IPS DF 19.7 (cell line): Measurements from ENCODE around the gene MTF1.
"Not testable (repeated sequence)": the region's sequence is repeated elsewhere in the genome, so short reads cannot be mapped to it uniquely, and the experiment has no call there.

Experiments
- DNase-seq: peaks from one replicate; pipeline ENCODE4 v3.0.0-alpha.2; 2013; ENCODE audit warnings: low read depth, low spot score

Gene MTF1

DNA sequence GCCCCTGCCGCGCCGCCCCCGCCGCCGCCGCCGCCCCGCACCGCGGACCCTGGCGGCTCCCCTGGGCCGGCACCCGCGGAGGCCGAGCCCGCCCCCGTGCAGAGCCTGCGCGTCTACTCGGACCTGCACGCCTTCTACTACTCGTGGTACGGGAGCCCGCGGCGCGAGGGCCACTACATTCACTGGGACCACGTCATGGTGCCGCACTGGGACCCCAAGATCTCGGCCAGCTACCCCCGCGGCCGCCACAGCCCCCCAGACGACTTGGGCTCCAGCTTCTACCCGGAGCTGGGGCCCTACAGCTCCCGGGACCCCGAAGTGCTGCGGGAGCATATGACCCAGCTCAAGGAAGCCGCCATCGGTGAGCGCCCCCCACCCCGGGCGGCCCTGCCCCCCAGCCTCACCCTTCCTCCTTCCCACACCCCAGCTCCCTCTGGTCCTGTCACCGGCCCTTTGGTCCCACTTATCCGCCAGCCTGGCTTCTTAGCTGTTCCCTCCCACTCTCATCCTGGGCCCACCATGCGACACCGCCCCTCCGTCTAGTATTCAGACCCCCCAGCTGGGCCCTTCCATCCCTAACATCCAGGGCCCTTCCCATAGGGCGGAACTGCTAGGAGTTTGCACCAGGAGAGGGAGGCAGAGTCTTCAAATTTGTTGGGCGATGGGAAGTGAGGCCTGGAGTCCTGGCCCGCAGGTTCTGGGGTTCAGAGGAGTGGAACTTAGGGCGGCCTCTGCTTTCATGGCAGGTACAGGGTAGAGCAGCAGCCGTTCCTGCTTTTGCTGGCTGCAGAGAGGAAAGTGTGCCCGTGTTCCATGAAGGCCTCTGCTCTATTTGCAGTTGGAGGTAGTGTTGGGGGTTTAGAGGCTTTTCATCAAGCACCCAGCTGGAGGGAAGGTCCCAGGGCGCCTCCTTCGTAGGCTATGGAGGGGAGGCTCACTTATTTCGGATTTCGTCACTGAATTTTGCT lies 64.7 kb downstream of the MTF1 start:
- no peak for DNase-seq

GRCh38 chr1:37793773-37794371 lies 65.5 kb downstream of the MTF1 start, which contains the start of gene MANEAL:
MANEAL (plus strand) TSS chr1:37793847; CDS start chr1:37794183, 336 bp downstream.
- no peak for DNase-seq

GRCh38 chr1:37792943-37793686 lies 66.3 kb downstream of the MTF1 start:
- no peak for DNase-seq

DNA sequence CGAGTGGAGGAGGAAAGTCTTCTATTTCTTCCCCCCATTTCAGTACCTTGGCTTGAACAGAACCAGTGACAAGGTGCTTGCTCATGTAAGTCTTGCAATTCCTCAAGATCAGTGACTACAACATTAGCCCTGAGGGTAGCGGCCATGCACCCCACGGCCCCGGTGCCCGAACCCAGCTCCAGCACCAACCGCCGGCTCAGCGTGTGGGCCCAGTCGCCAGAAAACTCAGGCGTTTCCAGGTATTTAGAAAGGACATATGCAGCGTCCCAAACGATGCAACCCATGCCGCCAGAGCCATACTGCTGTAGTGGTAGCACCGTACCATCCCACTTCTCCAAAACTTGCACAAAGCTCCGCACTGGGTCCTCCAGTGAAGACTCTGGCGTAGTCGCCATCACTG lies 76.9 kb downstream of the MTF1 start:
- DNase-seq, result no peak

DNA sequence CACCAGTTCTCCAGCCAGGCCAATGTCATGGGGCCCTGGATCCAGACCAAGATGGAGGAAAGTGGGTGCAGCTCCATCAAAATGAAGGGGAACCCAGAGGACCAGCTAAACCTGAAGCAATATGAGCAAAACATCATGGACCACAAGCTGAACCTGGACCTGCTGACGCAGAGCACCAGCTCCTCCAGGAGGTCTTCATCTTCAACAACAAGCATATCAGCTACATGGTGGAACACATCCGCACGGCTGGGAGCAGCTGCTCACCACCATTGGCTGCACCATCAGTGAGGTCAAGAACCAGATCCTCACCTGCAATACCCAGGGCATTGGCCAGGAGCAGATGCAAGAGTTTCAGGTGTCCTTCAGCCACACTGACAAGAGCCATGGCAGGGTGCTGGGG lies 80.7 kb downstream of the MTF1 start:
- DNase-seq, result no peak

- DNase-seq, result no peak
Observed at GRCh38 chr1:37776946-37777516, 82.4 kb downstream of the MTF1 start.

DNA sequence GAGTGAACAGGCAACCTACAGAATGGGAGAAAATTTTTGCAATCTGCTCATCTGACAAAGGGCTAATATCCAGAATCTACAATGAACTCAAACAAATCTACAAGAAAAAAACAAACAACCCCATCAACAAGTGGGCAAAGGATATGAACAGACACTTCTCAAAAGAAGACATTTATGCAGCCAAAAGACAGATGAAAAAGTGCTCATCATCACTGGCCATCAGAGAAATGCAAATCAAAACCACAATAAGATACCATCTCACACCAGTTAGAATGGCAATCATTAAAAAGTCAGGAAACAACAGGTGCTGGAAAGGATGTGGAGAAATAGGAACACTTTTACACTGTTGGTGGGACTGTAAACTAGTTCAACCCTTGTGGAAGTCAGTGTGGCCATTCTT lies 88.0 kb downstream of the MTF1 start:
- DNase-seq, result not testable (repeated sequence)

DNA sequence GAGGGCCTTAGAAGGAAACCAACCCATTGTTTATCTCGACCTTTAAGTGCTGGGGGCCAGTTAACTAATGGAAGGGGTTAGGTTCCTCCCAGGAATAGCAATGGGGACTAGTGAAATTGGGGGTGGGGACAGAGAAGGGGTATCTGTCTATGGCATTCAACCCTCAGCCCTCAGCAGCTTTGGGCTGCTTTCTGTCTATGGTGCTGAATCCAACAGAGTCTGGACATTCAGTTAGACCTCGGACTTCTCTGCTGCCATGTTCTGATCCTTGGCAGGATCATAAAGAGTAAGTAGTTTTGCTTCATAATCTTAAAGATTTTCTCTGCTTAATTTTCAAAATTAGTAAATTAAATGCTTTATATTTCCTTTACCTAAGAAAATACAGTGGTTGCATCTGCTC lies 91.9 kb downstream of the MTF1 start:
- no peak for DNase-seq

DNA sequence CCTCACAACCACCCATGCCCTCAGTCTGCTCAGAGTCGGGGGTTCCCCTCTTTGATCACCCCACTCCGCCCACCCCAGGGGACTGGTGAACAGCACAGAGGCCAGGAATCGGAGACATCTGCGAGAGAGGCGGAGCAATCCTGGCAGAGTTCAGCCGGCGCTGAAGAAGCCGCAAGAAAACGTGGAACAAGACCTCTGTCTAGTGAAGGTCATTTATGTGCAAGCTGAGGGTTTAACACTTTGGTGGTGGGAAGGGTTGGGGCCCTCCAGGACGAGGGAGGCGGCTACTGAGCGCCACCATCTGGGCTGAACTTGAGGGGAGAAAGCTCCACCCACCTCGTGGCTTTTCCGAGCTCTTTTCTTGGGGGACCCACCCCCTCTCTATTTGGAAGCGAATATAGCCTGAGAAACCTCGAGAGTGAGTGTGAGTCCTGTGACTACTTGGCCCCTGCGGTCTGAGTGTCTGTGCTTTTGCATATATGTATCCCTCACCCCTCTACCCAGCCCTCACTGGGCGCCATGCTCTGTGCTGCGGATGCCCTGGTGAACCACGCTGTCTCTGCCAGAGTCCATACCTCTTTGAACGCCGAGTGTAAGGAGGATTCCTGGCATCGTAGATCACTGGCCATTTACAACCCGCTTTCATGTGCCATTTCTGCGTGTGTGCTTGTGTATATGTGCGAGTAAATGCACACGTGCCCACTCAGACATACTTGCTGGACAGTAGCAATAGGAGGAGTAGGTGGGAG lies 93.3 kb downstream of the MTF1 start:
- no peak for DNase-seq

DNA sequence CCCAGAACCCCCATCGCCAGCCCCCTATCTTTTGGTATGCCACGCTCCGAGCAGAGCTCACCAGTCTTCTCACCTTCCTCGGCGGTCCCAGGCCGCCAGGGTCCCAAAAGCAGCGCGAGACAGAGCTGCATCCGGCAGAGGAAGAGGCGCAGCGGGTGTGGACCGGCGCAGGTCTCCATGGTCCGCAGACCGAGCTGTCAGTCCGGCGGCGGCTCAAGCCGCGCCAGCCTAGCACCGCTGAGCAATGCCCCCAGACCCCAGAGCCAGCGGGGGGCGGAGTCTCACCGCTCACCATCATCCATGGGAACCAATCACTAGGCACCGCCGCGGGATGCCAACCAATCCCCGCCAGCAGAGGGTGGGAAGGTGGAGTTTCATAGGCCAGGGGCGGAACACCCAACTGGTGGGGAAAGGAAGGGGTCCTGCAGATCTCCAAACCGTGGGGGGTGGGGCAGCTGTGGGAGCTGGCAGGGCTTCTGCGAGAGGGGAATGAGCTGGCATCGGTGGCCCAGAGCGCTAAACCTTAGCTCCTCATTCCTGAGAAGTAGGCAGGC lies 94.4 kb downstream of the MTF1 start, which contains the start of gene EPHA10:
Gene EPHA10, minus strand, starts transcription at position 233 of the 554 bp plus-strand sequence. Its CDS starts 54 bp downstream, at position 179.
- DNase-seq, result no peak

DNA sequence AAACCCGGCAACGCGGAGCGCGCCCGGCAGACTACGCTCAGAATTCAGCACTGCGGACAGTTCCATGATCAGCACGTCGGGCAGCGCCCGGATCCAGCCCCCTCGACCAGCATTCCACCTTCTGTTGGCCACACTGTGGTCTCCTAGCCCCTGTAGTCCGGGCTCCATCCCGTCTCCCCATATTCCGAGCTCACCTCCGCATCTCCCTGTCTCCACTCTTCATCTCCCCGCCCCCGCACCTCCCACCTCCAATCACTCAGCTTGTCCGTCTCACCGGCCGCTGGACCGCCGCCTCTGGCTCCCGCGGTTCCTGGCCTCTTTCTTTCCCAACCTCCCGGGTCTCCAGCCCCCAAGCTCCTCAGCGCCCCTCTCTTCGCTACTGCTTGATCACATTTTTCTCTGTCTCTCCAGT lies 95.0 kb downstream of the MTF1 start:
- no peak for DNase-seq

- no peak for DNase-seq
Observed at GRCh38 chr1:37763791-37764413, 95.5 kb downstream of the MTF1 start.

- no peak for DNase-seq
Observed at GRCh38 chr1:37762516-37762915, 96.9 kb downstream of the MTF1 start.

DNA sequence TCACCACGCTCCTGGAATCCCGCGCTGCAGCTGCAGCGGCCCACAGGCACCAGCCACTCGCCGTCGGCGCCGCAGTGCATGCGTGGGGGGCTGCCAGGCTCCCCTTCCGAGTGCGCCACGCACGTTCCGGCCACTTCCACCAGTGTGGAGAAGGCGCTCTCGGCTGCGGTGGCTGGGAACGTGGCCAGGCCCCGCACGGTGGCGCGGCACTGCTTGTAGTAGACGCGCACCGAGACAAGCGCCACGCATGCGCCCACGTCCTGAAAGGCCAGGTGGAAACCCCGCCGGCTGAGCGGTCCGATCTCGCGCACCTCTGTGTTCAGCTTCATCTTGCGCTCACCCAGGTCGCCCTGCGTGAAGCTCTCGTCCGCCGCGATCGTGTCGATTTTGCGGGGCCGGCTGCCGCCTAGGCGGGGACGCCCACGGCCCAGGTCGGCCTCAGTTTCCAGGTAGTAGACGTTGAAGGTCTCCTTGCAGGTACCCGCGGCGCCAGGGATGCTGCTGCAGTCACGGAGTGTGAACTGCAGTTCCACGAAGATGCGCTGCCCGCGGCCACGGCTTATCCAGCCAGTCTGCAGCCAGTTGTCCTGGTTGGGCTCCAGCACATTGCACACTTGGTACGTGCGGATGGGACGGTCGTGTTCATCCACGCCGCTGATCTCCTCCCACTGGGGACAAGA lies 97.8 kb downstream of the MTF1 start:
- DNase-seq, result no peak
